GM19193 (cell line): ENCODE data around the gene STAP2.
A peak's percentile ranks its signal among the peaks of the same experiment; 100 is the strongest.

ENCODE experiments used
- POLR2A ChIP-seq: IDR thresholded peaks from 4 replicates; pipeline ENCODE4 v1.6.1; 2011; ENCODE audit not compliant: insufficient read depth, insufficient read length; ENCODE audit errors: extremely low read depth

The STAP2 gene, protein sequence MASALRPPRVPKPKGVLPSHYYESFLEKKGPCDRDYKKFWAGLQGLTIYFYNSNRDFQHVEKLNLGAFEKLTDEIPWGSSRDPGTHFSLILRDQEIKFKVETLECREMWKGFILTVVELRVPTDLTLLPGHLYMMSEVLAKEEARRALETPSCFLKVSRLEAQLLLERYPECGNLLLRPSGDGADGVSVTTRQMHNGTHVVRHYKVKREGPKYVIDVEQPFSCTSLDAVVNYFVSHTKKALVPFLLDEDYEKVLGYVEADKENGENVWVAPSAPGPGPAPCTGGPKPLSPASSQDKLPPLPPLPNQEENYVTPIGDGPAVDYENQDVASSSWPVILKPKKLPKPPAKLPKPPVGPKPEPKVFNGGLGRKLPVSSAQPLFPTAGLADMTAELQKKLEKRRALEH

DNA sequence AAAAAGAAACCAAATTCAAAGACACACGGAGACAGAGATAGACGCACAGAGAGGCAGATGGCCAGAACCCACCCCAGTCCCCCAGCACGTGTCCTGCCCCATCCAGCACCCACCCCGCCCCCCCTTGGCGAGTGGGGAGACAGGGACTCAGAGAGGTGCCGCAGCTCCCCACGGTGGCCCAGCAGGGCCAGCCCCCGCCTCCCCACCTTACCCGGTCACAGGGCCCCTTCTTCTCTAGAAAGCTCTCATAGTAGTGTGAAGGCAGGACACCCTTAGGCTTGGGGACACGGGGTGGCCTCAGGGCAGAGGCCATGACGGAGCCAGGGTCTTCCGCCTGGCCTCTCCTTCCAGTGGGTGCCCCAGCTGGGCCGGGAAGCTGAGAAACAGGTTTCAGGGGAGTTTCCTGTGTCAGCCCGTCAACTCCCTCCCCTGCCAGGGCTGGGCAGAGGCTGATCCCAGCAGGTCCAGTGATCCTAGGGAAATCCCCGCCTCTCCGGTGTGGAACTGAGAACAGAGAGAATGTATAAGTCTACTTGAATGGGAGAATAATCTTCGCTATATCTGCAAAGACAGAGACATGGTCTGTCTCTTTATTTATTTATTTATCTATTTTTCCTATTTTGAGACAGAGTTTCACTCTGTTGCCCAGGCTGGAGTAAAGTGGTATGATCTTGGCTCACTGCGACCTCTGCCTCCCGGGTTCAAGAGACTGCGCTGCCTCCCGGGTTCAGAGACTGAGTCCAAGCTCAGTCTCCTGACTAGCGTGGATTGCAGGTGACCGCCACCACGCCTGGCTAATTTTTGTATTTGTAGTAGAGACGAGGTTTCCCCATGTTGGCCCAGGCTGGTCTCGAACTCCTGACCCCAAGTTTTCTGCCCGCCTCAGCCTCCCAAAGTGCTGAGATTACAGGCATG lies at the start of gene STAP2:
STAP2 (minus strand) TSS at position 387 of the 915 bp plus-strand sequence; CDS start at position 313, 74 bp downstream.
- peak; percentile 46 for TF ChIP-seq POLR2A

DNA sequence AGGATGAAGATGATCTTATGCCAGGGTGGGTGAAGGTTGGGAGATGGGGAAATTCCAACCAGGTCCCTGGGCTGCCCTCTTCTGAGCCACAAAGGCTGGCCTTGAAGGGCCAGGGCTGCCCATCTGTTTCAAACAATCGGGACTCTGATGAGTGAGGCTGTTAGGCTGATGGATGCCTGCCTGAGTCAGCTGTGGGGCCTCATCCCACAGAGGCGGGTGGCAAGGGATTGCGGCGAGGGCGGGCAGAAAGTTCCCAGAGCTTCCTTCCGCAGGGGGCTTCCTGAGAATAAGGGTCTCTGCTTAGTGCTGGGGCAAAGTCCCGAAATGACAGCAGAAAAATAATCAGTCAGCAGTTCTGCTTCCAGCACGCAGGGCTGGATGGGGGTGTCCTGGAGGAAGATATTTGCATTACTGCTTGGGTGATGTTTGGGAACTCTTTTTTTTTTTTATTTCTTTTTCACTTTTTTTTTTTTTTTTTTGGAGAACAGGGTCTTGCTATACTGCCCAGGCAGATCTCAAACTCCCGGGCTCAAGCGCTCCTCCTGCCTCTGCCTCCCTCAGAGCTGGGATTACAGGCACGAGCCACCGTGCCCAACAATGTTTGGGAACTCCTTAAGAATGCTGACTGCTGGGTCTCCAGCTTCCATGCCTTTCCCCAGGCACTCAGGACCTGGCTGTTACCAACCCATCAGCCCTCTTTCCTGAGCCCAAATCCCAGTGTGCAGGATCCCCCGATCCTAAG lies 47.6 kb upstream of the STAP2 start:
- TF ChIP-seq POLR2A, result no peak

DNA sequence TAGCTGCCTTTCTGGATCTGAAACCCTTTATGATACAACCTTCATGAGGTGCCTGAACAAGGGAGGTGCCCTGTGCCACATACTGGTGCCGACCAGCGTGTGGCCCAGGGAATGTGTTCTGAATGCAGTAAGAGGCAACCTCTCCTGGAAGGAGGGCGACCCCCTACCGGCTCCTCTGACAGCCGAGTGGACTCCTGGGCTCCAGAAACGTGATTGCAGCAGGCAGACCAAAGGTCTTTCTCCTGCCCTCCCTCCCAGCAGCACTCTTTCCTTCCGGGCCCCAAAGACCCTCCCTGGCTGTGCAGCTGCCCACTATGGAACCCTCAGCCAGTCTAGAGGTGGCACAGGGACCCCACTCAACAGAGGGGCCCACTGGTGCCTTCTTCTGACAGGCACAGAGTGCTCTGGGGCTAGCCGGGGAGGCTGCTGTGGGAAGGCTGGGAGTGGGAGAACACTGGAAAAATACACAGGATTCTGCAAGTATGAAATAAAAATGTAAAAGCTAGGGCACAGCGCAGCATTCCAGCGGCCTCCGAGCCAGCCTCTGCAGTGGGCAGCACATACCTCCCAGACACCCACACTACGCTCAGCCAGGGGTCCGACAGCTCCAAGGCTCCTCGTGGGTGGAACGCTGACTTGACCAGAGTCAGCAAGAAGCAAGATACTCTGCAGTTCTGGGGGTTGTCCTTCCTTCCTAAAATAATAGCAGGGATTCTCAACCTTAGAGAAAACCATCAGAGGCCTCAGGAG lies 46.8 kb upstream of the STAP2 start:
- no peak for TF ChIP-seq POLR2A

- TF ChIP-seq POLR2A, result no peak
Observed at GRCh38 chr19:4380254-4380727, 41.7 kb upstream of the STAP2 start.

DNA sequence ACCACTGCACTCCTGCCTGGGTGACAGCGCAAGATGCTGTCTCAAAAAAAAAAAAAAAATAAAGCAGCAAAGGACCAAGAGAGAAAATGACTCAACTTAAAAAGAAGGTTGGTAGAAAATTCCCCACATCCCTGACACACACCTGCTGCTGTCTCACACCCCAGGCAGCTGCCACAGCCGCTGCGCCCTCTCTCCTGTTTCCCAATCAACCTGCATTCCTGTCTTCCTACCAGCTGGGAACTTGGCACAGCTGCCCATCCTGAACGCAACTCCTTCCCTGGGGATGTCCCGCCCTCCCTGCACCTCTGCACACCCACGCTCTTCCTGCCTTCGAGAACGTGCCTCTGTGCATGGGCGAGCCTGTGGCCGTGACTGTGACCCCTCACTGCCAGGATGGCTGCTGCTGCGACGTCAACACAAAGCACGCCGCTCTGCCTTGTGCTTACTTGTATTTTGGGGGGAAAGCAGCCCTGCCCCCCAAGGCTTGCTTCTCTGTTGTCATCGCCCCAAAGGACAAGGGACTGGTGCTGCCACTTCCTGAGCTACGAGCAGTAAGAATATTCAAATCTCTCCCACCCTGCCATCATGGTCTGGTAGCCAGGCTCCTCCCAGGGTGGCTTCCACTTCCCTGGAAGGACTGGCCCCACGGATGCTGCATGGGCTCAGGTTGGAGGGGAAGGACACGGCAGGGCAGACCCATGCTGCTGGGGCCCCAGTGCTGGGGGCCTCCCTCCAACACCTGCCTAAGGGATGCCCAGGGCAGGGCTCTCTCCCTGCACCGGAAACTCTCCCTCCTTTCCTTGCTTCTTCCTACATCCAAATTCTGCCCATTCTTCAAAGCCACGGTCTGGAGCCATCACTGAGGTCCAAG lies 41.0 kb upstream of the STAP2 start:
- no peak for TF ChIP-seq POLR2A

- TF ChIP-seq POLR2A, result no peak
Observed at GRCh38 chr19:4378886-4379285, 40.3 kb upstream of the STAP2 start.

- TF ChIP-seq POLR2A, result no peak
Observed at GRCh38 chr19:4376991-4377781, 38.6 kb upstream of the STAP2 start.

DNA sequence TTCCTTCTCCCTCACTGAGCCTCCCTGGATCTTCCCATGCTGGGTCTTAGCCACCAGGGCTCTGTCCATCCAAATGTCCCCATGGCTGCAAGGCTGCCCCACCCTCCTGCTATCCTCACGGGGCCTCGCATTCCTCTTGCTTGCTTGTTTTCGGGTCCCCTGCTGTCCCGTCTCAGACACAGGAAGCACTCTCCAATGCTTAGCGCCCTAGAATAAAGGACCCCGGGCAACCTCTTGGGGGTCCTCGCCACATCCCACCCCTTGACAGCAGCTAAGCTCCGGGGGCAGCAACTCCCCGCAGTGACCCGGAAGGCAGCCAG lies 38.0 kb upstream of the STAP2 start:
- TF ChIP-seq POLR2A, result no peak

GRCh38 chr19:4376028-4376670 lies 37.5 kb upstream of the STAP2 start:
- TF ChIP-seq POLR2A, result no peak

DNA sequence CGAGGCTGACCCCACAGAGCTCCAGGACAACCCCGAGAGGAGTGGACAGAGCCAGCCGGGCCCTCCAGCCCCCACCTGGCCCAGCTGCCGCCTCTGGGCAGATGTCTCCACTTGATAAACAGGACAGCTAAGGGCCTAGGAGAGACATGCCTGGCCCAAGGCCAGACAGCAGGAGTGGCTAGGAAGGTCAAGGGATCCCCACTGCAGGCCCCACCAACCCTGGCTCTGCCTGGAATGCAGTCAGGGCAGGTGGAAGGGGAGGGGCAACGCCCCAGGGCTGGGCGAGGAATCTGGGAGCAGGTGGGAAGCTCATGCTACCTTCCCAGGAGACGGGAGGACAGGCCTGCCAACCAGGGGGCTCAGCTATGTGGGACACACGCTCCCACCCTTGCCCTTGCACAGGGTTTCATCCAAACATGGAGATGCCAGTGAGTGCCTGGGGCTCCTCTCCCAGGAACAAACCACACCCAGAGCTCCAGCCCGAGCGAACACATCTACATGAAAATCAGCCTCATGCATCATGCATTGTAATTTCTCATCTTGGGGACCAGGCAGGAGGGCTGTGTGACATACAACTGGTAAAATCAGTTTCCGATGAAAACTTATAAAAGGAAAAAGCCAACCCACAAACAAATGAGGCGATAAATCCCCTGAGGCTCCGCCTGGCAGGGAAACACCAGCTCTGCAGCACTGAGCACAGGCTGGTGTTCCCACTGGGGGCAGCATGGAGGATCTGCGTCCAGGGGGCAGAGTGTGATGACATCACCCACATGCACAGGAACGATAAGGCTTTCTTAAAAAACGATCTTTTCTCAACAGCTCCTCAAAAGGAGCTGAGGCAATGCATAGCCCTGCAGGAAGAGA lies 36.8 kb upstream of the STAP2 start:
- TF ChIP-seq POLR2A, result peak; percentile 11

DNA sequence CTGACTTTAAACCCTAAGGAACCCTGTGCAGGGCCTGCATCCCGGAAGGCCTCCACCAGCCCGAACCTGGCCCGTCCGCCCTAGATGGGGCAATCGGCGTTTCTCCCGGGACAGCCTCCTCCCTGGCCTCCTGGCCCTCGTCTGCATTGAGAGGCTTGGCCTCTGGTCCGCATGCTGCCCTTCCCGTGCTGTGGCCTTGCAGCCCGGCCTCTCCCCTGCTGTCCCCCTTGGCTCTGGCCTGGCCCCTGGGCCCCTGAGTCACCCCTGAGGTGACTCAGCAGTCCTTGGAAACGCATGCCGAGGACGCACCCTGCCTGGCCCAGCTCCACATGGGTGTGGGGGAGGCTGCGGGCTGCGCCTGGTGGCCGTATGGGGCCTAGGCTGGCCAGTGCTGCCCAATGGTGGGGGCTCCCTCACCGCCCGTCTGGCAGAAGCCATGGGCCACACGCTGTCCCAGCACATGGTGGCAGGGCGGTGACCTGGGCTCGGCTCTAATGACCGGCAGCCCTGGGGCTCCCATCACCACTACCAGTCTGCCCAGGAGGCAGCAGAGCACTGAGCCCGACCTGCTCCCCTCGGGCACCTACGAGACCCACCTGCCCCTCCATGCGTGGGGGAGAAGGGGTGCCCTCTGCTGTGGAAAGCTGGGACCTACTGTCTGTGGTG lies 36.0 kb upstream of the STAP2 start:
- TF ChIP-seq POLR2A, result no peak
